HepG2 (cell line): ENCODE measurements around the gene TYROBP. TPM values are rescaled to one million over a fixed set of nuclear protein-coding genes. Genes with fewer than 3 reads are reported as not detected.

ENCODE experiments used
- ELF3 ChIP-seq: IDR thresholded peaks from 2 replicates; pipeline ENCODE4 v1.6.1; 2016; ENCODE audit warnings: missing genetic modification reagents, missing compliant biosample characterization
- ESRRA ChIP-seq: sonication (generic); formaldehyde crosslinking; IDR thresholded peaks from 2 replicates; pipeline ENCODE4 v1.5.1; 2020; ENCODE audit warnings: mild to moderate bottlenecking, low read depth, missing genetic modification reagents
- FLYWCH1 ChIP-seq: sonication (generic); formaldehyde crosslinking; IDR thresholded peaks from 2 replicates; pipeline ENCODE4 v1.8.1; 2023; ENCODE audit warnings: mild to moderate bottlenecking, missing genetic modification reagents
- GABPB1 ChIP-seq: IDR thresholded peaks from 2 replicates; pipeline ENCODE4 v1.6.1; 2016; ENCODE audit warnings: mild to moderate bottlenecking, missing genetic modification reagents, moderate library complexity, missing compliant biosample characterization
- GATAD1 ChIP-seq: IDR thresholded peaks from 2 replicates; pipeline ENCODE4 v1.6.1; 2016; ENCODE audit warnings: missing genetic modification reagents, missing compliant biosample characterization
- KDM2A ChIP-seq: sonication (generic); formaldehyde crosslinking; IDR thresholded peaks from 2 replicates; pipeline ENCODE4 v1.4.0; 2020; ENCODE audit warnings: low read depth, missing genetic modification reagents, borderline replicate concordance
- KDM6A ChIP-seq: IDR thresholded peaks from 2 replicates; pipeline ENCODE4 v1.6.1; 2016; ENCODE audit warnings: low read depth
- KMT2B ChIP-seq: IDR thresholded peaks from 2 replicates; pipeline ENCODE4 v1.6.1; 2016; ENCODE audit warnings: missing genetic modification reagents, missing compliant biosample characterization
- NR3C1 ChIP-seq: sonication (generic); formaldehyde crosslinking; IDR thresholded peaks from 2 replicates; pipeline ENCODE4 v1.4.0; 2020; ENCODE audit warnings: missing genetic modification reagents
- PITX1 ChIP-seq: sonication (generic); formaldehyde crosslinking; IDR thresholded peaks from 2 replicates; pipeline ENCODE4 v1.5.1; 2020; ENCODE audit warnings: mild to moderate bottlenecking, missing genetic modification reagents
- PRMT3 ChIP-seq: sonication (generic); formaldehyde crosslinking; IDR thresholded peaks from 2 replicates; pipeline ENCODE4 v1.8.1; 2022; ENCODE audit warnings: low read depth, mild to moderate bottlenecking, moderate library complexity, missing genetic modification reagents, borderline replicate concordance
- SAFB2 ChIP-seq: sonication (generic); formaldehyde crosslinking; IDR thresholded peaks from 2 replicates; pipeline ENCODE4 v1.5.1; 2020; ENCODE audit warnings: missing genetic modification reagents, low read depth, mild to moderate bottlenecking, borderline replicate concordance
- SP4 ChIP-seq: sonication (generic); formaldehyde crosslinking; IDR thresholded peaks from 2 replicates; pipeline ENCODE4 v1.8.1; 2023; ENCODE audit warnings: mild to moderate bottlenecking, missing genetic modification reagents
- TARDBP ChIP-seq: sonication (generic); formaldehyde crosslinking; IDR thresholded peaks from 2 replicates; pipeline ENCODE4 v1.8.0; 2022; ENCODE audit warnings: mild to moderate bottlenecking, missing genetic modification reagents
- ZC3H13 ChIP-seq: sonication (generic); formaldehyde crosslinking; IDR thresholded peaks from 2 replicates; pipeline ENCODE4 v1.8.1; 2023; ENCODE audit warnings: mild to moderate bottlenecking, missing genetic modification reagents, moderate library complexity
- ZIK1 ChIP-seq: sonication (generic); formaldehyde crosslinking; IDR thresholded peaks from 2 replicates; pipeline ENCODE4 v1.5.0; 2020; ENCODE audit warnings: mild to moderate bottlenecking, low read depth, missing genetic modification reagents, borderline replicate concordance
- ZKSCAN1 ChIP-seq: fragments of 150-350 bp; IDR thresholded peaks from 2 replicates; pipeline ENCODE4 v1.6.1; 2014; ENCODE audit warnings: low read length
- ZMAT3 ChIP-seq: sonication (generic); formaldehyde crosslinking; conservative IDR thresholded peaks from 2 replicates; pipeline ENCODE4 v1.7.0; 2021; ENCODE audit warnings: missing genetic modification reagents
- ZNF160 ChIP-seq: sonication (generic); formaldehyde crosslinking; IDR thresholded peaks from 2 replicates; pipeline ENCODE4 v1.8.0; 2022; ENCODE audit warnings: mild to moderate bottlenecking, inconsistent platforms, missing genetic modification reagents
- ZNF230 ChIP-seq: sonication (generic); formaldehyde crosslinking; IDR thresholded peaks from 2 replicates; pipeline ENCODE4 v1.4.0; 2020; ENCODE audit warnings: mild to moderate bottlenecking, missing genetic modification reagents
- ZNF589 ChIP-seq: sonication (generic); formaldehyde crosslinking; conservative IDR thresholded peaks from 2 replicates; pipeline ENCODE4 v1.8.0; 2022; ENCODE audit warnings: mild to moderate bottlenecking, moderate library complexity, missing genetic modification reagents
- ZNF761 ChIP-seq: sonication (generic); formaldehyde crosslinking; conservative IDR thresholded peaks from 2 replicates; pipeline ENCODE4 v1.4.0; 2020; ENCODE audit warnings: mild to moderate bottlenecking, missing genetic modification reagents
- polyA plus RNA-seq, 8 experiments: library from polyadenylated mRNA; depleted of rRNA in 3 of 8; stranded (reverse) in 7 of 8; unstranded in 1 of 8; fragments of >200 nt; fragmentation: Illumina TruSeq in 4 of 8; extraction: Trizol in 4 of 8; gene quantifications; 2 replicates each; pipeline versions ENCODE4 v1.2.1 to v1.2.3, GENCODE V29; 2011 to 2016; ENCODE audit warnings: low read depth in 4 of 8, missing spikeins in 1 of 8, mixed read lengths in 1 of 8; ENCODE audit not compliant: insufficient read depth in 1 of 8
- total RNA-seq, 5 experiments: library from RNA; depleted of rRNA; stranded (reverse); fragments of >200 nt; fragmentation: Illumina TruSeq; extraction: Trizol; gene quantifications; 2 replicates each; pipeline ENCODE4 v1.2.3, GENCODE V29; 2016; ENCODE audit warnings: low read depth in 1 of 5
- TF ChIP-seq, protein P1 (sequence below): sonication (generic); formaldehyde crosslinking; IDR thresholded peaks from 2 replicates; pipeline ENCODE4 v1.4.0; 2020; ENCODE audit warnings: mild to moderate bottlenecking, missing genetic modification reagents, borderline replicate concordance
- TF ChIP-seq, protein P2 (sequence below): sonication (generic); formaldehyde crosslinking; IDR thresholded peaks from 2 replicates; pipeline ENCODE4 v1.4.0; 2020; ENCODE audit warnings: missing genetic modification reagents

Gene TYROBP
- total and polyA plus RNA-seq, 2 of the 13 experiments (the other 11 are each of a cell fraction or from before 2014, with no cell fraction given): not detected

DNA sequence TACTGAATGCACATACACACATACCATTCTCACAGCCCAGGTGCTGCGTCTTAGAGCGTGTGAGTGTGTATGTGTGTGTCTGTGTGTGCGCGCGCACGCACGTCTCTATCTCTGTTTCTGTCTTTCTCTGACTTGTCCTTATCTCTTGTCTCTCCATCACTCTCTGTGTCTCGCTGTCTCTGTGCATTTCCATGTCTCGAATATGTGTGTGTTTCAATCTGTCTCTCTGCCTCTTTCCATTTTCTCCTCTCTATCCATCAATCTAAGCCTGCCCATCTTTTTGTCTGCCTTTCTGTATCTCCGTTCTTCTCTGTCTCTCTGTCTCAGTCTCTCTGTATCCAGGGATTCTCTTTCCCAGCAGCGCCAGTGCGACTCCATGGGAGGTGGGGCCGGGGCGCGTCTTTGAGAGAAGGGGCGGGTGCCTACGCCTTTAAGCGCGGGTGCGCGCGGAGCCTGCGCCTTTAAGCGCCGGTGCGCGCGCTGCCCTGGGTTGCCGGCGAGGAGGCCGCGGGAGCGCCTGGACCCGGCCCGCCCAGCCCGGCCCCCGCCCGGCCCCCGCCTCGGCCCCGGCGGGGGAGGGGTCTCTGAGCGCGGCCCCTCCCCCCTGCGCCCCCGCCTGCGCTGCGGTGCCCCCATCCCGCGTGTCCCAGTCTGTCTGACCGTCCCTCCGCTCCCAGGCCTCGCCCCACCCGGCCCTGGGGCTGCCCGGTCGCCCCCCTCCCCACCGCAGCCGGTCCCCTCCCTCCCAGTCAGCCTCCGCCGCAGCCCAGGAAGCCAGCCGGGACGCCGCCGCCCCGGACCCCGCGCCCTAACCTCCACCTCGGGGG is 28.0 kb upstream of the TYROBP start, which contains the start of gene LRFN3 (continued):
- no peak for TF ChIP-seq NR3C1 (CRISPR knock-in tag)
- no peak for TF ChIP-seq ESRRA
- no peak for TF ChIP-seq ELF3 (CRISPR knock-in tag)
- peak; percentile 49; the same call in 1 of the 2 replicates for TF ChIP-seq GABPB1
- TF ChIP-seq SP4: peak; percentile 60; the same call in 1 of the 2 replicates
- no peak for TF ChIP-seq PITX1 (CRISPR knock-in tag)
- TF ChIP-seq GATAD1 (CRISPR knock-in tag): peak; percentile 42; the same call in 1 of the 2 replicates
- TF ChIP-seq ZMAT3: no peak
- no peak for TF ChIP-seq ZNF230 (CRISPR knock-in tag)
- TF ChIP-seq, protein P1, sequence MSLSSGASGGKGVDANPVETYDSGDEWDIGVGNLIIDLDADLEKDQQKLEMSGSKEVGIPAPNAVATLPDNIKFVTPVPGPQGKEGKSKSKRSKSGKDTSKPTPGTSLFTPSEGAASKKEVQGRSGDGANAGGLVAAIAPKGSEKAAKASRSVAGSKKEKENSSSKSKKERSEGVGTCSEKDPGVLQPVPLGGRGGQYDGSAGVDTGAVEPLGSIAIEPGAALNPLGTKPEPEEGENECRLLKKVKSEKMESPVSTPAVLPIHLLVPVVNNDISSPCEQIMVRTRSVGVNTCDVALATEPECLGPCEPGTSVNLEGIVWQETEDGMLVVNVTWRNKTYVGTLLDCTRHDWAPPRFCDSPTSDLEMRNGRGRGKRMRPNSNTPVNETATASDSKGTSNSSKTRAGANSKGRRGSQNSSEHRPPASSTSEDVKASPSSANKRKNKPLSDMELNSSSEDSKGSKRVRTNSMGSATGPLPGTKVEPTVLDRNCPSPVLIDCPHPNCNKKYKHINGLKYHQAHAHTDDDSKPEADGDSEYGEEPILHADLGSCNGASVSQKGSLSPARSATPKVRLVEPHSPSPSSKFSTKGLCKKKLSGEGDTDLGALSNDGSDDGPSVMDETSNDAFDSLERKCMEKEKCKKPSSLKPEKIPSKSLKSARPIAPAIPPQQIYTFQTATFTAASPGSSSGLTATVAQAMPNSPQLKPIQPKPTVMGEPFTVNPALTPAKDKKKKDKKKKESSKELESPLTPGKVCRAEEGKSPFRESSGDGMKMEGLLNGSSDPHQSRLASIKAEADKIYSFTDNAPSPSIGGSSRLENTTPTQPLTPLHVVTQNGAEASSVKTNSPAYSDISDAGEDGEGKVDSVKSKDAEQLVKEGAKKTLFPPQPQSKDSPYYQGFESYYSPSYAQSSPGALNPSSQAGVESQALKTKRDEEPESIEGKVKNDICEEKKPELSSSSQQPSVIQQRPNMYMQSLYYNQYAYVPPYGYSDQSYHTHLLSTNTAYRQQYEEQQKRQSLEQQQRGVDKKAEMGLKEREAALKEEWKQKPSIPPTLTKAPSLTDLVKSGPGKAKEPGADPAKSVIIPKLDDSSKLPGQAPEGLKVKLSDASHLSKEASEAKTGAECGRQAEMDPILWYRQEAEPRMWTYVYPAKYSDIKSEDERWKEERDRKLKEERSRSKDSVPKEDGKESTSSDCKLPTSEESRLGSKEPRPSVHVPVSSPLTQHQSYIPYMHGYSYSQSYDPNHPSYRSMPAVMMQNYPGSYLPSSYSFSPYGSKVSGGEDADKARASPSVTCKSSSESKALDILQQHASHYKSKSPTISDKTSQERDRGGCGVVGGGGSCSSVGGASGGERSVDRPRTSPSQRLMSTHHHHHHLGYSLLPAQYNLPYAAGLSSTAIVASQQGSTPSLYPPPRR: no peak
- no peak for TF ChIP-seq ZNF761
- no peak for TF ChIP-seq TARDBP (CRISPR knock-in tag)
- TF ChIP-seq KMT2B (CRISPR knock-in tag): peak; percentile 31; the same call in 1 of the 2 replicates
- TF ChIP-seq KDM6A (CRISPR knock-in tag): no peak
- TF ChIP-seq ZIK1 (CRISPR knock-in tag): no peak
- no peak; the same call in 1 of the 2 replicates for TF ChIP-seq KDM2A (CRISPR knock-in tag)
- no peak for TF ChIP-seq ZC3H13
- no peak for TF ChIP-seq ZKSCAN1
- no peak for TF ChIP-seq SAFB2
- TF ChIP-seq, protein P2, sequence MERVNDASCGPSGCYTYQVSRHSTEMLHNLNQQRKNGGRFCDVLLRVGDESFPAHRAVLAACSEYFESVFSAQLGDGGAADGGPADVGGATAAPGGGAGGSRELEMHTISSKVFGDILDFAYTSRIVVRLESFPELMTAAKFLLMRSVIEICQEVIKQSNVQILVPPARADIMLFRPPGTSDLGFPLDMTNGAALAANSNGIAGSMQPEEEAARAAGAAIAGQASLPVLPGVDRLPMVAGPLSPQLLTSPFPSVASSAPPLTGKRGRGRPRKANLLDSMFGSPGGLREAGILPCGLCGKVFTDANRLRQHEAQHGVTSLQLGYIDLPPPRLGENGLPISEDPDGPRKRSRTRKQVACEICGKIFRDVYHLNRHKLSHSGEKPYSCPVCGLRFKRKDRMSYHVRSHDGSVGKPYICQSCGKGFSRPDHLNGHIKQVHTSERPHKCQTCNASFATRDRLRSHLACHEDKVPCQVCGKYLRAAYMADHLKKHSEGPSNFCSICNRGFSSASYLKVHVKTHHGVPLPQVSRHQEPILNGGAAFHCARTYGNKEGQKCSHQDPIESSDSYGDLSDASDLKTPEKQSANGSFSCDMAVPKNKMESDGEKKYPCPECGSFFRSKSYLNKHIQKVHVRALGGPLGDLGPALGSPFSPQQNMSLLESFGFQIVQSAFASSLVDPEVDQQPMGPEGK: peak; percentile 70
- no peak for TF ChIP-seq FLYWCH1 (CRISPR knock-in tag)
- TF ChIP-seq ZNF160 (CRISPR knock-in tag): no peak
- TF ChIP-seq ZNF589 (CRISPR knock-in tag): no peak
- TF ChIP-seq PRMT3 (CRISPR knock-in tag): no peak
